GM21360 (cell line): Measurements from ENCODE around the gene GJC2.

Source experiments
- ATAC-seq: cut with Tn5 transposase; IDR thresholded peaks from one replicate; pipeline ENCODE4 v1.9.1; 2021; ENCODE audit warnings: mild to moderate bottlenecking, moderate library complexity; ENCODE audit not compliant: unreplicated experiment

The GJC2 gene

DNA sequence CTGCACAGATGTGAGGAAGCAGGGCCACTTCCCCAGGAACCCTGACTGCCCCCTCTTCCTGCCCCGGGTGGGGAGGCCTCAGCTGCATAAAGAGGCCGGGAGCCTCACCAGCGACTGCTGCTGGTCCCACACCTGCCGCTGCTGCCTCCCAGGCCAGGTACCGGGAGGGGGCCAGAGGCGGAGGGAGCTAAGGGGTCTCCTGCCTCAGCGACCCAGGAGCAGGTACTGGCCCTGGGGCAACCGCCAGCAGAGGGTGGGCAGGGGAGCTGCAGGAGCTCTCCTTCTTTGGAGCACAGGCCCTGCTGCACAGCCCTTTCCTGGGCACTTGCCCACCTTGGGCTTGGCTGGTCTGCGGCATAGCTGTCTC is 6.8 kb downstream of the GJC2 start:
- ATAC-seq = no peak

DNA sequence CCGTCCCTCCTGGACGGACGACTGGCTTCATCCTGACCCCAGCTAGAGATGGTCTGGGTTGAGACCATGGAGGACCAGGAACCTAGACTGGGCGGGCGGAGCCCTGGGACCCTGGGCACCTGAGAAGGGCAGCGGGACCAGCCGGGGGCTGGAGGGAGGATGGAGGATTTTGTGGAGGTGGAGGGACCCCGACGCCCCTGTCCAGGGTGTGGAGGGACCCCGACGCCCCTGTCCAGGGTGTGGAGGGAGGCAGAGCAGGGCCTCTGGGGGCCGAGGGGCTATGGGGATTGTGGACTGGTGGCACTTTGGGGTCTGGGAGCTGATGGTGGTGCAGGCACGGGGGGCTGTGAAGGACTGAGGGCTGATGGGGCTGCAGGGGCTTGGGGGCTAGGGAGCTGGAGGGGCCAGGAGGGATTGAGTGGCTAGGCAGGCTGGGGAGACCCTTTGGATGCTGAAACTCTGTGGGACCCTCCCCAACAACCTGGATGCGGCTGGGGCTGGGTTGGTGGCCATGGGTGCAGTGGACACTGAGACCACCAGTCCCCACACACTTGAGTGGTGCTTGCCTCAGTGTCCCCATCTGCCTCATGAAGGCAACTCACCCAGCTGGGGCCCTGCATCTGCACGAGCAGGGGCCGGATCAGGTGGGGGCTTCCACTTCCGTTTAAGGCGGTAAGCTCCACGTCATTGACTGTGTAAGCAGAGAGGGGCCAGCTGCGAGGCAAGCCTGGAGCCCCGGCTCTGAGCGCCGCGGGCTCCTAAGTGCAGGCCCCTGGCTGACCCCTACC is 7.4 kb downstream of the GJC2 start:
- no peak for ATAC-seq

DNA sequence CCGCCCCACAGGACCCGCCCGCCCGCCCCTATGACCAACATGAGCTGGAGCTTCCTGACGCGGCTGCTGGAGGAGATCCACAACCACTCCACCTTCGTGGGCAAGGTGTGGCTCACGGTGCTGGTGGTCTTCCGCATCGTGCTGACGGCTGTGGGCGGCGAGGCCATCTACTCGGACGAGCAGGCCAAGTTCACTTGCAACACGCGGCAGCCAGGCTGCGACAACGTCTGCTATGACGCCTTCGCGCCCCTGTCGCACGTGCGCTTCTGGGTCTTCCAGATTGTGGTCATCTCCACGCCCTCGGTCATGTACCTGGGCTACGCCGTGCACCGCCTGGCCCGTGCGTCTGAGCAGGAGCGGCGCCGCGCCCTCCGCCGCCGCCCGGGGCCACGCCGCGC is 8.0 kb downstream of the GJC2 start:
- no peak for ATAC-seq

DNA sequence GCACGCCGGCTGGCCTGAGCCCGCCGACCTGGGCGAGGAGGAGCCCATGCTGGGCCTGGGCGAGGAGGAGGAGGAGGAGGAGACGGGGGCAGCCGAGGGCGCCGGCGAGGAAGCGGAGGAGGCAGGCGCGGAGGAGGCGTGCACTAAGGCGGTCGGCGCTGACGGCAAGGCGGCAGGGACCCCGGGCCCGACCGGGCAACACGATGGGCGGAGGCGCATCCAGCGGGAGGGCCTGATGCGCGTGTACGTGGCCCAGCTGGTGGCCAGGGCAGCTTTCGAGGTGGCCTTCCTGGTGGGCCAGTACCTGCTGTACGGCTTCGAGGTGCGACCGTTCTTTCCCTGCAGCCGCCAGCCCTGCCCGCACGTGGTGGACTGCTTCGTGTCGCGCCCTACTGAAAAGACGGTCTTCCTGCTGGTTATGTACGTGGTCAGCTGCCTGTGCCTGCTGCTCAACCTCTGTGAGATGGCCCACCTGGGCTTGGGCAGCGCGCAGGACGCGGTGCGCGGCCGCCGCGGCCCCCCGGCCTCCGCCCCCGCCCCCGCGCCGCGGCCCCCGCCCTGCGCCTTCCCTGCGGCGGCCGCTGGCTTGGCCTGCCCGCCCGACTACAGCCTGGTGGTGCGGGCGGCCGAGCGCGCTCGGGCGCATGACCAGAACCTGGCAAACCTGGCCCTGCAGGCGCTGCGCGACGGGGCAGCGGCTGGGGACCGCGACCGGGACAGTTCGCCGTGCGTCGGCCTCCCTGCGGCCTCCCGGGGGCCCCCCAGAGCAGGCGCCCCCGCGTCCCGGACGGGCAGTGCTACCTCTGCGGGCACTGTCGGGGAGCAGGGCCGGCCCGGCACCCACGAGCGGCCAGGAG is 8.6 kb downstream of the GJC2 start:
- no peak for ATAC-seq

DNA sequence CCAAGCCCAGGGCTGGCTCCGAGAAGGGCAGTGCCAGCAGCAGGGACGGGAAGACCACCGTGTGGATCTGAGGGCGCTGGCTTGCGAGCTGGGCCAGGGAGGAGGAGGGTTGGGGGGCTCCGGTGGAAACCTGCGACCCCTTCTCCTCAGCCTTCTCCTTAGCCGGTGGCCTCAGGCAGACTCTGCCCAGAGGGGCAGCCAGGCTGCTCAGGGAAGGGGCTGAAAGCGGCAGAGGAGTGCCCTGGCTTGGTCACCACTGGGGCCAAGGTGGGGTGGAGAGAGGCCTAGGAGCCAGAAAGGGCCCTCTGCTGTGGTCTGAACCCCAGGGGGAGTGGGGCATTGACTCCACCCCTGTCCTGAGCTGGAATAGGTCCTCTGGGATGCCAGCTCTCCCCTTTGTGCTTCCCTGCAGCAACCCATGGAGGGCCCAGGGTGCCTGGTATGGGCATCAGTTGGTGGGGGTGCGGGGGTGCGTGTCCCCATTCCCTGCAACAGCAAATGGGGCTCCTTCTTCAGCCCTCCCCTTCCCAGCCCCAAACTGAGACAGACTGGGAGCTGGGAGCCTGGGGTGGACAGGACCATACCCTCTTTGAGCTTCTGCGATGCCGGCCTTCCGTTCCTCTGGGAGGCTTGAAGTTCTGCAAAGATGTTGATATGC is 9.4 kb downstream of the GJC2 start:
- no peak for ATAC-seq

DNA sequence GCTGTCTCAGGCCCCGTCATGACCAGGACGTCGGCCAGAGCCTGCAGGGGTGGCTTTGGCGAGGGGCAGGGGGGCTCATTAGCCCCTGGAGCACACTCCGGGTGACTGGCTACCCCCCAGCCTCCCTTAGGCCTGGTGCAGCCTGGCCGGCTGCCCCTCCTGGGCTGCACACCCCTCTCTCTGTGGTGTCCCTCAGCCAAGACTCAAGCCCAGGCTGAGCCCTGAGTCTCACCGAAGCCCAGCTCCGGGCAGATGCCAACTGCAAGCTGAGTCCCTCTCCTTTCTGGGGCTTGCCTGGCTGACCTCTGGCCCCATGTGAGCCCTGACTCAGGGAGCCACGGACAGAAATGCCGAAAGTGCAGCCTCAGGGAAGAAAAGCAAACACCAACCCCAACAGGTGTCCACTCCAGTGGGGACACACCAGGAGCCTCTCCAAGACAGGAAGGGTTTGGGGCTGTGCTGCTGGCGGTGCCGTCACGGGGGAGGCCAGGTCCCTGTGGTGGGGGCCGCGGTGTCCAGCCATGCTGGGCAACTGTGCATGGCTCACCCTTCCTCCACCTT is 10.6 kb downstream of the GJC2 start:
- ATAC-seq = no peak

DNA sequence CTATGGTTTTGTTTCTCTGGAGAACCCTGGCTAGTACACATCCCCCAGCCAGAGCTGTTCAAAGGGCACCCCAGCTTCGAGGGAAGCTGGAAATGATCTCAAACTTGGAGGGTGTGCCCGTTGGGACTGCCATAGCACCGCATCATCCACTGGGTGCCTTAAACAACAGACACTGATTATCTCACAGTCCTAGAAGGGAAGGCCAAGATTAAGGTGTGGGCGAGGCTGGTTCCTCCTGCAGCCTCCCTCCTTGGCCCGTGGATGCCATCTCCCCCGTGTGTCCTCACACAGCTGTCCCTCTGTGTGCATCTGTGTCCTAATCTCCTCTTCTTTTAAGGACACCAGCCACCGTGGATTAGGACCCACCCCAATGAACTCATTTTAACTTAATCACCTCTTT is 11.6 kb downstream of the GJC2 start:
- no peak for ATAC-seq

DNA sequence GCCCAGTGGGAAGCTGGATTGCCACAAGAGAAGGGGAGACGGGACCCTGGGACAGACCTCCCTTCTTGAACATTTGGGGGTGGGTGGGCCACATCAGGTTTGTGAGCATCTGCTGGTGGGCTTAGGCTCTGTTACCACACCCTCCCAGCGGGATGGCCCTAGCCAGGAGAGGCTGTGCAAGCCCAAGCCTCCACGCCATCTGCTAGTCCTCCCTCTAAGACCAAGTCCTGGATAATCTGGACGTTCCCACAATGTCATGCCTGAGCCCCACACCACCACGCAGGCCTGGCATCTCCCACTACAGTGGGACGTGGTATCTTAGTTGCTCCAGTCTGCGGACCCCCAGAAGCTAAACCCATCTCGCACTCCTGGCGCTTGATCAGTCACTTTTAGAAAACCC is 12.1 kb downstream of the GJC2 start:
- ATAC-seq = no peak

DNA sequence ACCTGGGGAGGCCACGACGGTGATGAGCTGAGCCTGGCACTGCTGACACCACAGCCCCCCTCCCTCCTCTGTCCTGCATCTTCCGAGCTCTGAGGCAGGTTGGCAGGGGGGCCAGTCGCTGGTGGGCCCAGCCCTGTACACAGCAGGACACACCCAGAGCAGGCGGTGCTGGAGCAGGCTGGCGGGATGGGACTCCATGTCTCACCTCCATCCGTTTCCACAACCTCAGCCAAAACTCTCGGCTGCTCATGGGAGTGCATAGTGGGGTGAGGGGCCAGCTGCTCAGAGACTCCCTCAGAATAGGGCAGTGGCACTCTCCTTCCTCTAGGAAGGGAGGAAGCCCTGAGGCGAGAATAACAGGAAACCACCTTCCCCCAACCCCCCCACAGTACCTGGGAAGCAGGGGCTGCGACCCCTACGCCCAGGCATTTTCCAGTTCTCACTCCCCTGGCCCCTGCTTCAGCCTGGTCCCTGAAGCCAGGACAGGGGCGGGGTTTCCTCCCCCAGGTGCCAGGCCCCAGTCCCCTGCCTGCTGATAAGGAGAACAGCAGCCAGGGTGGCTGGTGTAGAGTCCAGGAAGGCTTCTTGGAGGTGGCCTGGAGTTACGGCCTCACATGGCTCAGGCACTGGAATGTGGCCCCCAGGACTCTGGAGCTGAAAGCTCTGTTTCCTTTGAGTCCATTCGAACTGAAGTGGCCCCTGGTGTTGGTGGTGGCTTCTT is 12.7 kb downstream of the GJC2 start:
- ATAC-seq = no peak

DNA sequence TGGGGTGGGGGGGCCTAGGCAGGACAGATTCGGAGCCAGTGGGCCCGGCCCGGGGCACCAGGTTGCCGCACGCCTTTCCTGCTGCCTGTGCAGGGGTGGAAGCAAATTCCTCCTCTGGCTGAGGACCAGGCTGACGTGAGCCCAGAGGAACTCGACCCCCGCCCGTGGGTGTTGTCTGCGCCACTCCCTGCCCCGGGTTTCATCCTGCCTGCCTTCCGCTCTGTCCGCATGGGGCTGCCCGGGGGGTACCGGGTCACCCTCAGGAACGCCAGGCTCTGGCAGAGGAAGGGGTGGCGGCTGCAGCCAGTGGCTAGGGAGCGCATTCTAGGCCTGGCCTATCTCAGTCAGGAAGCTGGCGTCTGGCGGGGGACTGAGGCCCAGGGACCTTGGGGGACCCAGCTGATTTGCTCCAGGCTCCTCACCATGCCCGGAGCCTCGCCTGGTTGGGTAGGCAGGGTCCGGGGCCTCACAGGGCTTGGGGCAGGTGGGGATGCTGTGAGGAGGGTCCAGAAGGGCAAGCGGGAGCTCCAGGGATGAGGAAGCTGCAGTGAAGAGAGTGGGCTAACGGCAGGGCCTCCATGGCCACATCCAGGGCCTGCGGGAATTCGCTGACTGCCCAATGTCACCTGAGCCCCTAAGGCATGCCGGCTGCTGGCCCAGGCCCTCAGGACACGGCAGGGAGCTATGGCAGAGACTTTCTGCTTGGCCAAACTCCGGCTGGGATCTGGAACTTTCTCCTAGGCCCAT is 13.4 kb downstream of the GJC2 start:
- ATAC-seq = no peak

DNA sequence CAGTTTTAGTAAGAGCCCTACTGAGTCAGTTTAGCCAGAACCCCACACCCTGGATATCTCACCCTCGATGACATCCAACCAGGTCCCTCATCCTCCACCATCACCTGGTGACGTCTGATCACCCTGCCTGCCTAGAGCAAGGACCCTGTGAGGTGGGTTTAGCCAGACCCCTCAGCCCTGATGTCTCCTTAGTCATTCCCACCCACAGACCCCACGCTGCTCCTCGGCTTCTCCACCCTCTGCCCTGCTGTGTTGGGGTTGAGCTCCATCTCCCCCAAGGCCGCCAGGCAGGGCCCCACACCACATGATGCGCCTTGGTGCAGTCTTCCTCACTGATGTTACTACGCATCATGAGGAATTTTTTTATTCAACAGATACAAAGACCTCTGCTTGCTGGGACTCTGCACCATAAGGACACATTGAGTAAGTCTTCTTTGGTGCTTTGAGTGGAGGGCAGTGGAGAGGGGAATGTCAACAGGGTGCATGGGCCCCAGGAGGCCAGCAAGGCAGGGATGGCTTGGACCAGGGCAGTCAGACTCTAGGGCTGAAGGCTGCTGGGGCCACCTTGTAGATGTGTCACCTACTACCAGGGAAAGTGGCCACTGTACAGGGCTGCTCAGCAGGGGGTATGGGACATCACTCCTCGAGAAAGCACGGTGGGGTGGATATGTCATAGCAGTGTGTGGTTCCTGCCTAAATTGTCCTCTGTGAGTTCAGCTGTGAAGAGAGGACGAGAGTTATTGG is 14.2 kb downstream of the GJC2 start:
- no peak for ATAC-seq

DNA sequence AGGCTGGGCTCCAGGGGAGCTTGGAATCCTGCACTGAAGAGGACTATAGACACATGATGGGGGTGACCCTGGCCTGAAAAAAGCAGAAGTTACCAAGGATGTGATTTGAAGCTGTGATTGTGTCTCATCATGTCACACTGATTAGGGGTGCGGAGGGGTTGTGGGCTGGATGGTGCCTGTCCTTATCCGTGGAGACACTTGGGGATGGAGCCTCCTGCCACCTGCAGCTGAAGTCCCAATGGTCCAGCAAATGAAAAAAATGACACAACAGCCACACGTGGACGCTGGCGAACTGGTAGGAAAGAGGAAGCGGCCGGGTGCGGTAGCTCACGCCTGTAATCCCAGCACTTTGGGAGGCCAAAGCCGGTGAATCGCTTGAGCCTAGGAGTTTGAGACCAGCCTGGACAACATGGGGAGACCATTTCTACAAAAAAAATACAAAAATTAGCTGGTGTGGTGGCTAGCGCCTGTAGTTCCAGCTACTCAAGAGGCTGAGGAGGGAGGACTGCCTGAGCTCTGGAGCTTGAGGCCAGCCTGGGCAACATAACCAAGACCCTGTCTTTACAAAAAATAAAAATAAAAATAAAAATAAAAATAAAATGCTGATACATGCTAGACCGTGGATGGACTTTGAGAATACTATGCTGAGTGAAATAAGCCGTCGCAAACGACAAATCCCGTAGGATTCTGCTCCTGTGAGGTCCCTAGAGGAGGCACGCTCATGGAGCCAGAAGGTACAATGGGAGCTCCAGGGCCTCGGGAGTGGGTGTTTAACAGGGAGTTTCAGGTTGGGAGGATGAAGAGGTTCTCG is 15.0 kb downstream of the GJC2 start:
- ATAC-seq = no peak

DNA sequence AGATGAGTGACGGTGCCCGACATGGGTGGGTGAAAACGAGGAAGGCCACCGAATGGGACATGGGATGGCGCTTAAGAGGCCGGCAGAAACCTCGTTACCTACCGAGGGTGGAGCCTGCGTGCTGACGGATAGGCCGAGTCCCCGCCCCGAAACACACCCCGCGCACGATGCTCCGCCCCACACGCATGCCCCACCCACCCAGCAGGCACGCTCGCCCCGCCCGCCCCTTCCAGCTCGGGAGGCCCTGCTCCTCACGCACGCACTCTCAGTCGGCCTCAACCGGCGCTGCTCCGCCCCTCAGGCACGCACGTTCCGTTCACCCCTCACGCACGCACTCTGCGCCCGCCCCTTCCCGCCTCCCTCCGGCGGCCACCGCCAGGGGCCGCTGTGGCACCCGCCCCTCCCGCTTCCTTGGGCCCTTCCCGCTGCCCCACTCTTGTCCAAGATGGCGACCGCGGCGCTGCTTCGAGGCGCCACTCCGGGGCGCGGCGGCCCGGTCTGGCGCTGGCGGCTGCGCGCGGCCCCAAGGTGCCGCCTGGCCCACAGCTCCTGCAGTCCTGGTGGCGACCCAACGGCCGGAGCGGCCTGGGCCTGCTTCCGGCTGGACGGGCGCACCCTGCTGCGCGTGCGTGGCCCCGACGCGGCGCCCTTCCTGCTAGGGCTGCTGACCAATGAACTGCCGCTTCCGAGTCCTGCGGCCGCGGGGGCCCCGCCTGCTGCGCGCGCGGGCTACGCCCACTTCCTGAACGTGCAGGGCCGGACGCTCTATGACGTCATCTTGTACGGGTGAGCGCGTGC is 15.8 kb downstream of the GJC2 start, which contains the start of gene IBA57:
IBA57 (plus strand) TSS at position 433 of the 798 bp plus-strand sequence; CDS start at position 446, 13 bp downstream.
- peak; percentile 82 for ATAC-seq

DNA sequence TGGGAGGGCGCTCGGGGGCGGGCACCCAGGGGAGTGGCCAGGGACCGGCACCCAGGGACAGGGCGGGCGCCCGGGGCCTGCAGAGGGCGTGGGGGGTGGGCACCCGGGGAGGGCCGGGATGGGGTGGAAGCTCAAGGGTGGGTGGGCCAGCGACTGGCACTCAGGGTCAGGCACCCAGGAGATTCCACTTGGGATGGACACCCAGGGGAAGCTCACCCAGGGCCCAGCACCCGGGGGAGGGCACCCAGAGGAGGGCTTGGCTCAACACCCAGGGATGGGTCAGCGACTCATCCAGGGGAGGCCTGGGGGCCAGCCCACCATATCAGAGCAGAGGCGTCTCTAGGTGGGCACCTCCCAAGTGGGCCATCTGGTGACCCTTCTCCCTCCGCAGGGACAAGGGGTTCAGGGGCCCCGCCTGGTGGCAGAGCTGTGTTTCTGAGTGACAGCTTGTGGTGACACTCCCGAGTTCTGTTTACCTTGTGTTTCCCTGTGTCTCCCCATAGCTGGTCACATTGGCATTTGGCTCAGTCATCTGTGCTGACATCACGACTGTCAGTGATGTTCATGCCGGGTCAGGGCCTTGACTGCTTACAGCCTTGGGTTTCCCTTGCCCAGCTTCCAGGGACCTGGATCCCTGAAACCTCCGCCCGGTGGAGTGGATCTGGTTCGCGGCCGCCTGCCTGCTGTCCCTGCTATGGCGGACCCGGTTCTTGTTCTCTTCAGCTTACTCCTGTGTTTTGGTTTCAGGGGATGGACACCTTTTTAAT is 16.6 kb downstream of the GJC2 start:
- peak; percentile 18 for ATAC-seq

DNA sequence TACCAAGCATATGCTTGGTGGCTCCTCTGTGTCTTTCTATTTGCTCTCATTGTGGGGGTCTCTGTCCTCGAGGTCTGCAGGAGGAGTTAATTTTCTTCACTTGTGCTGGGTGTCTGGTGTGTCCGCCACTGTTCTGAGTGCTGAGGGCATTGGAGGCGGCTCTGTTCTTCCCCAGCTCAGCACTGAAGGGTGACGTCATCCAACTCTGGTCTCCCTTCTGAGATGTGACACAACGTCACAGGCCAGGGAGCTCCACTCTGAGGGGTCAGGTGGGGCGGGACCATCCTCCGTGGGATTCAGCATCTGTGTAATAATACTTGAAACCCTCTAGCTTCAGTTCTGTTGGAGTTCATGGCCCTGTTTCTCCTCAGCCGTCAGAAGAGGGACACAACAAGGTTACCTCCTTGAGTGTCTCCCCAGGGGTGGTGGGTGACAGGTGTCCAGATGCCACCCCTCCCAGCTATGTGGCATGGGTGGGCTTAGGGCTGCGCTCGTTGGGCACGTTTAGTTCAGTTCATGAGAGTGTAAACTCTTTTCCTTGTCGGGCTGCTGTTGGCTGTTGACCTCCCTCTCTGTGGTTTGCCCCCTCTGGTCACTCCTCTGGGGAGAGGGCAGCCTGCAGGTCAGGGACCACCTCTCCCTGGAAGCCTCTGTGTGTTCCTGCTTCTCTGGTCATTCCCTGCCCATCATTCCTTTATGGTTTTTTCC is 19.0 kb downstream of the GJC2 start:
- no peak for ATAC-seq

DNA sequence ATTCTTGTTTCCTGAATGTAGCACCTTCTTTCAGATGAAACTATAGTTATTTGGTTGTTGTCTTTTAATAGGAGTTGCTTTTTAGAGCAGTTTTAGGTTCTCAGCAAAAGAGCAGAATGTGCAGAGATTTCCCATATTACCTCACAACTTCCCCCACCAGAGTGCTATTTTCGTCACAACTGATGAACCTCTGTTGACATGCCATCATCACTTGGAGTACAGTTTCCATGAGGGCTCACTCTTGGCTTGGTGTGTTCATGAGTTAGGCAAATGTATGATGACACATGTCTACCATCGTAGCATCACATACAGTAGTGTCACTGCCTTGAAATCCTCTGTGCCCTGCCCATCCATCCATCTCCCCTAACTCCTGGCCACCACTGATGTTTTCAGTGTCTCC is 19.6 kb downstream of the GJC2 start:
- ATAC-seq = no peak
